Activated CD8-positive, alpha-beta memory T cell treated with anti-CD3 and anti-CD28 coated beads, Interleukin-2, amount 50 U/mL, for 24 hours (primary cell): ENCODE data around the gene RPUSD2.
A peak's percentile ranks its signal among the peaks of the same experiment; 100 is the strongest.
"Not testable (repeated sequence)": the region's sequence is repeated elsewhere in the genome, so short reads cannot be mapped to it uniquely, and the experiment has no call there.

Experiments
- DNase-seq: peaks from one replicate; pipeline ENCODE4 v3.0.0-alpha.2; 2020; ENCODE audit errors: extremely low read depth

The RPUSD2 gene

GRCh38 chr15:40565333-40566238 lies 3.5 kb upstream of the RPUSD2 start:
- no peak for DNase-seq

DNA sequence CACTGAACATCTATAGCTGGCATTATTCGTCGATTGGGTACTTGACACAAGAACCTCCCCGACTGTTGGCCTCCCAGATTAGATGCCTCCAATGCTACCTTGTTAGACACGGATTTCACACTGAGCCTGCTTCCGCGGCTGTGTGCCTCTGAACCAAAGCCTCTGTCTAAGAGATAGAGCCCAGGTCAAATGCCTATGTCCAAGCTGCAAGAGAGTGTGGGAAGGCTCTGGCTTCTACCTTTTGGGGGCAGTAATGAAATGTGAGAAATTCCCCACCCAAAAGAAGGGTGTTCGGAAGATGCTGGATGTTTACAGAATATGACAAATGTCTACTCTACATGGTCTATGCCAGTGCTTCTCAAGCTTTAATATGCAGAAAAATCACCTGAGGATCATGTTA lies 2.0 kb upstream of the RPUSD2 start:
- DNase-seq = no peak

GRCh38 chr15:40575113-40575512 lies 6.0 kb downstream of the RPUSD2 start:
- no peak for DNase-seq

DNA sequence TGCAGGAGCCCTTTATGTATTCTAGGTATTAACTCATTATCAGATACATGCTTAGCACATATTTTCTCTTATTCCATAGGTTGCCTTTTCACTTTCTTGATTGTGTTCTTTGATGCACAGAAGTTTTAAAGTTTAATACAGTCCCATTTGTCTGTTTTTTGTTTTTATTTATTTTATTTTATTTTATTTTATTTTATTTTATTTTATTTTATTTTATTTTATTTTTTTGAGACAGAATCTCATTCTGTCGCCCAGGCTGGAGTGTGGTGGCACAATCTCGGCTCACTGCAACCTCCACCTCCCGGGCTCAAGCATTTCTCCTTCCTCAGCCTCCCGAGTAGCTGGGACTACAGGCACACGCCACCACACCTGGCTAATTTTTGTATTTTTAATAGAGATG lies 7.8 kb downstream of the RPUSD2 start:
- DNase-seq = not testable (repeated sequence)

DNA sequence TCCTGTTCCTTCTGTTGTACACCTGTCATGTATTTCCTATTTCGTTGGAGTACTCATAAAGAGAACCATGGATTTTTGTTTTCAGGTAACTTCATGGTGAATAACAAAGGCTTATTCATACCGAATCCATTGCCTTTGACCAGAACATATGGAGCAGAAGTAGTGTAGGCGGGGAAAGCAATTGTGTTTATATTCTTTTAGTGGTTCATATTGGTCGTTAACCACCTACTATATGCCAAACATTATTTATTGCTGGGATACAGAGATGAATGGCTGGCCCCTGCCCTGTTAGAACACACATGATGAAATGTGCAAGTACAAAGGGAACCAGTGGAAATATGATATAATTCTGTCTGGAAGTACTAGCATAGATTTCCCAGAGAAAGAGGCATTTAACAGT lies 9.8 kb downstream of the RPUSD2 start:
- no peak for DNase-seq

DNA sequence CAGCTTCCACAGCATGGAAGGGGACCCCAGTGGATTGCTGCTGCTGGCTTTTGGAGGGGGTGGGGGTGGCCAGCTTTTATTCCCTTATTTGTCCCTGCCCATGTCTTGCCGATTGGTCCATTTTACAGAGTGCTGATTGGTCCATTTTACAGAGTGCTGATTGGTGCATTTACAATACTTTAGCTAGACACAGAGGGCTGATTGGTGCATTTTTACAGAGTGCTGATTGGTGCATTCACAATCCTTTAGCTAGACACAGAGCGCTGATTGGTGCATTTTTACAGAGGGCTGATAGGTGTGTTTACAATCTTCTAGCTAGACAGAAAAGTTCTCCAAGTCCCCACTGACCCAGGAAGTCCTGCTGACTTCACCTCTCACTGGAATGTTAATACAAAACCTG lies 12.7 kb downstream of the RPUSD2 start:
- not testable (repeated sequence) for DNase-seq

- no peak for DNase-seq
Measured at GRCh38 chr15:40582726-40583246, 13.7 kb downstream of the RPUSD2 start.

- no peak for DNase-seq
Measured at GRCh38 chr15:40584191-40584590, 15.1 kb downstream of the RPUSD2 start.

GRCh38 chr15:40590667-40591050 lies 21.6 kb downstream of the RPUSD2 start:
- no peak for DNase-seq

- DNase-seq = no peak
Measured at GRCh38 chr15:40591389-40591788, 22.3 kb downstream of the RPUSD2 start.

DNA sequence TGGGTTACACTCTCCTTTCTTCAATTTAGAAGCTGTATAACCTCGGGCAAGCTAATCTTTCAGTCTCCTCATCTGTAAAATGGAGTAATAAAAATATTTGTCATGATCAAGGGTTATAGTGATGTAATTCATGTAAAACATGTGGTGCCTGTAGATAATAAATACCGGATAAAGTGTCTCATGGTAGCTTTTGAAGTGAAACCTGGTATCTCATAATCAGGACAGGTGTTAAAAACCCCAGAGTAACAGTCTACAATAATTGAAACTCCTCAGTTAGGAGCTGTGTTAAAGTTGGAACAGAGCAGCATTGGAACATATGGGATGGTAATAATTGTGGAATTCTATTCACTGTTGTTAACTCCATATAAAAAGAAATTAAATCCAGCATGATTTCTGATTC lies 24.1 kb downstream of the RPUSD2 start:
- DNase-seq = no peak

- peak; percentile 80 for DNase-seq
Measured at GRCh38 chr15:40593588-40594428, 24.7 kb downstream of the RPUSD2 start, which contains the start of gene KNL1. Gene KNL1 (plus strand): TSS chr15:40594249. CDS start chr15:40602932, 8,683 bp downstream.

- DNase-seq = no peak
Measured at GRCh38 chr15:40594429-40594836, 25.3 kb downstream of the RPUSD2 start.

DNA sequence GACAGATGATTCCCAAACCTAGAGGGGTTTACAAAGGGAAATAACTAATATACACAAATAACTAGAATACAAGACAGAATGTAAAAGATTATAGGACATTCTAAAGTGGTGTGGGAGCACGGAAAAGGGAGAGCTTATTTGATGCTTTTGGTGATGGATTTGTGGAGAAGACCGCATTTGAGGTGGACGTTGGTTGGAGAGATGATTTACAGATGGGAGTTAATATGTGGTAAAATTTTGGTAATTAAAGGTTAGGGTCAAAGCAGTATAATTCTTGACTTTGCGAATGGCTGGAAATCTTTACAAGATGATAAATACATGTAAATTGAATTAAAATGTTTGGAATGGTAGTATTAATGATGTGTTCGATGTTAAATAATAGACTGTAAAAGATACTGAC lies 26.1 kb downstream of the RPUSD2 start:
- DNase-seq = no peak

GRCh38 chr15:40595773-40596172 lies 26.7 kb downstream of the RPUSD2 start:
- no peak for DNase-seq

GRCh38 chr15:40597024-40597423 lies 27.9 kb downstream of the RPUSD2 start:
- no peak for DNase-seq

DNA sequence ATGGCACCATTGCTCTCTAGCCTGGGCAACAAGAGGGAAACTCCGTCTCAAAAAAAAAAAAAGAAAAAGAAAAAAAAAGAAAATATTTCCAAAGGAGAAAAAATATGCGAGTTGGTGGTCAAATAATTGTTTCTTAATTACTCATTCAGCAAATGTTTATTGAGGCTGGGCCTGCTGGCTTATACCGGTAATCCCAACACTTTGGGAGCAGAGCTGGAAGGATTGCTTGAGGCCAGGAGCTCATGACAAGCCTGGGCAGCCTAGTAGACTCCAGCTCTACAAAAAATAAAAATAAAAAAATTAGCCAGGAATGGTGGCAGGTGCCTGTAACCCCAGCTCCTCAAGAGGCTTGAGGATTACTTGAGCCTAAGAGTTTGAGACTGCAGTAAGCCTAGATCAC lies 29.0 kb downstream of the RPUSD2 start:
- no peak for DNase-seq

- DNase-seq = no peak
Measured at GRCh38 chr15:40598672-40599071, 29.6 kb downstream of the RPUSD2 start.

GRCh38 chr15:40600956-40601355 lies 31.9 kb downstream of the RPUSD2 start:
- DNase-seq = no peak

DNA sequence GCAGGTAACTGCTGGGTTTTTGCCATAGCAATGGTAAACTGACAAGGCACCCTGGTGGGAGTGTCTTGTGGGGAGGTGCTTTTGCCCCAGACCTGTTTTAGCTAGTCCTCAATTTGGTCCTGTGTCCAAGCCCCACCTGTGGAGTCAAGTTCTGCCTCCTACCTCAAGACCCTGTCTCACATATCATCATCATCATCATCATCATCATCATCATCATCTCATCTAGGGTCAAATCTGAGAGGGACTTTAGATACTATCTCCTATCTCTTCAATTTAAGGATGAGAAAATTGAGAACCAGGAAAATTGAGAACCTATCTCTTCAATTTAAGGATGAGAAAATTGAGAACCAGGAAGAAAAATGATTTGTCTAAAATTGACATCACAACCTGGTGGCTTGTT lies 34.8 kb downstream of the RPUSD2 start:
- no peak for DNase-seq

GRCh38 chr15:40613080-40613479 lies 44.0 kb downstream of the RPUSD2 start:
- no peak for DNase-seq

DNA sequence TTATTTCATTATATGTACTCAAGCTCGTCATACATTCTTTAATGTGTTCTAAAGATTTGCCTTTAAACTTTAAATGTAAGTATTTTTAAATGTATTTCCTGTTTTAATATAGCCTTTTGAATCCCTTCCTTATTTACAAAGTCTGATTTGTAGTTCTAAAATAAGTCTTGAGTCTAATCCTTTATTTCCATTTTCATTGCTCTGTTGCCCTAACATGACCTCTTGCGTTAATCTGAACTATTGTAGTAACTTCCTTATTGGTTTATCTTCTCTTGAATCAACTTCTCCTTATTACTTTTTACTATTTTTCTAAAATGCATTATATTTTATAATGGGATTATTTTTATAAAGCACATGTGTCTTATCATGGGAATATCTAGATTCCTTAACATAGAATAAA lies 48.9 kb downstream of the RPUSD2 start:
- DNase-seq = no peak

DNA sequence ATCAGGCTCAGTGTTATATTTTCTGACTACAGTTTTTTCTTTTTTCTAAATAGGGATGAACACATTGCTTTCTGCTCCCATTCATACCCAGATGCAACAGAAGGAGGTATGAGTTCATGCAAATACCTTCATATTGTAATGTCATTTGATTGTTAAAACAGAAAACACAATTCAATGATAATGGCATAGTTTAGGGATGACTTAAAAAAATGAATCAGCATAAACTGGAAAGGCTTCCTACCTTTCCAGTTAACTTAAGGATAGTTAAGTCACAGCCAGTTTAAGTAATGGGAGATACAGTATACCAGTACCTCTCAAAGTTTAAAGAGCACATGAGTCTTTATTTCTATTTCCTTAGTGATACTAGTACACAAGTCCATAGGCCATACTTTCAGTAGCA lies 49.8 kb downstream of the RPUSD2 start:
- DNase-seq = no peak
